GM19193 (cell line): ENCODE data around the gene BACH1.
A peak's percentile ranks its signal among the peaks of the same experiment; 100 is the strongest.

Experiments used
- POLR2A ChIP-seq: IDR thresholded peaks from 4 replicates; pipeline ENCODE4 v1.6.1; 2011; ENCODE audit not compliant: insufficient read depth, insufficient read length; ENCODE audit errors: extremely low read depth

Gene BACH1

DNA sequence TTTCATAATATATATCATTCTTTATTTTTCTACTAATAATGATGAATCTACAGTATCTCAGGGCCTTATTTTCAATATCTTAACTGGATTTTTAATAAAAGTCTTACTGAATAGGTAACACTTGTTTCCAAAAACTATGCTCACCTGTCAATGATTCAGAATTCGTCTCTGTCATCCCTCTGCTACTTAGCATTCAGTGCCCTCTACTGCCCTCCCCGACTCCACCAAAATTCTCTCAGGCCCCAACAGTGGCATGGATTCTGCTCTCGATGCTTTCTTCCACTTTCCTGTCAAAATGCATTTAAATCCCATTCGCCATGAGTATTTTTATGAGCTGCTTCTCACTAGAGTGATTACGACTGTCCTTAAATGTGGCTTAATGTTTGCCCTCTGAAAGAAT, 10.5 kb upstream of the BACH1 start:
- TF ChIP-seq POLR2A = no peak

DNA sequence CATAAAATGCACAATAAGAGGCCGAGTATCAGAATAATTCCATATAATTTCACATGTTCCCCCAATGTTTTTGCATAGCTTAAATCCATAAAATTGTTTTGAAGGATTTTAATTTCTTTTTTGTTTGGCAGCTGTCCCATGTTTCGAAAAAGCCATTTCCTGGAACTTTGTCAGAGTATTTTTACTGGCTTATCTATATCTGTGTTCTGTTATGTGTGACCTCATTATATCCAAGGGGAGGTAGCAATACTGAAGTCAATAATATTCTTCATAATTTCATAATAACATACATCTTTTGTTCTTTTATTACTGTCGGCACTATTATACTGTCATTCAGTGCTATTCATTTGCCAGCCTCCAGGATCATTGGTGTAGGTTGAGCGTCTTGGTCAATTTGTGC, 9.4 kb upstream of the BACH1 start:
- no peak for TF ChIP-seq POLR2A

DNA sequence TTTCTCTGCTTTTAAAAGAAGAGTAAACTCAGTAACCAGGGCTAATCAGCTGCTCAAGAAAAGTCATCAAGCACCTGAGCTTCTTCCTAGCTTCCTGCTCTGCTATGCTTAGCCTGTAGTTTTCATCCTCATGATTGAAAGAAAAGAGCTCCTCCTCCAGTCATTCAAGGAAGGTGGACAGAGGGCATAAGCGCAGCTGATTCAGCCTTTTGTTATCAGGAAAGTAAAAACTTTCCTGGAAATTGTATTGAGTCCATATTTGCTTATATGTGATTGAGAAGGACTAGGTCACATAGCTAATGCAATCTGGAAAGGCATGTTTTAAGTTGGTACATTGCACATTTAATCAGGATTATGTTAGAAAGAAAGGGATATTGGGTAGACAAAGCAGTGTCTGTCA, 8.5 kb upstream of the BACH1 start:
- no peak for TF ChIP-seq POLR2A

DNA sequence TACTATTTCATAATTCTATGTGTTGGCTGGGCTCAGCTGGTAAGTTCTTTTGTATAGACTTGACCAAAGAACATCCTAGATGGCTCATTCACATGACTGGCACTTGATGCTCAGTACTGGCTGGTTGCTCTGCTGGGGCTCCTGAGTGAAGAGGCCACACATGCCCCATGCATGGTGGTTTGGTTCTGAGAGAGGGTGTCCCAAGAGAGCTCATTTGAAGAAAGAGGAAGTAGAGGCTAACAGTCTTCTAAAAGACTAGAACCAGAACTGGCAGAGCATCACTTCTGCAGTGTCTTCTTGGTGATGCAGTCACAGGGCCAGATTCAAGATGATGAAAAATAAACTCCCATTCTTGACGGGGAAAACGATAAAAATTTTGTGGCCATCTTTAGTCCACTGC, 5.2 kb upstream of the BACH1 start:
- TF ChIP-seq POLR2A = no peak

DNA sequence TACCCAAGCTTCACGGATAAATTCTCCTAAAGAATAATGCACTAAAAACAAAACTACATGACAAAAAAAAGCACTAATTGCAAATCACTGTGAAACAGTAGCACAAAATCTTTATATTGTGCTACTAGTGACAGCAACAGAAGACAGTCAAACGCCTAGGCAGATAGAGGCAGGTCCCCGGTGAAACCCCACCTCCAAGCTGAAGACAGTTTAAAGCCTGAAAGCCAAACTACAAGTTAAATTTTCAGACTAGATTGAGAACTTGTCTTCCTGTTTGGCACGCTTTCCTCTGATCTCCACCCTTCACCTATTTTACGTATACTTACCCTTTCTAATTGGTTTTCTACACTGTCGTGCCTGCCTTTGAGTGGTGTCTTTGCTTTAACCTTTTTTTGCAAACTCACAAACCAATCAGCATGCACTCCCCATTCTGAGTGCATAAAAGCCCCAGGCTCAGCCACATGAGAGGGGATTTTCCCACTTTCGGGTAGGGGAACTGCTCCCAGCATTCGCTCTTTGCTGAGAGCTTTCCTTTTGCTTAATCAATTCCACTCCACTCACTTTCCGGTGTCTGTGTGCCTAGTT, 3.6 kb upstream of the BACH1 start:
- TF ChIP-seq POLR2A = no peak

DNA sequence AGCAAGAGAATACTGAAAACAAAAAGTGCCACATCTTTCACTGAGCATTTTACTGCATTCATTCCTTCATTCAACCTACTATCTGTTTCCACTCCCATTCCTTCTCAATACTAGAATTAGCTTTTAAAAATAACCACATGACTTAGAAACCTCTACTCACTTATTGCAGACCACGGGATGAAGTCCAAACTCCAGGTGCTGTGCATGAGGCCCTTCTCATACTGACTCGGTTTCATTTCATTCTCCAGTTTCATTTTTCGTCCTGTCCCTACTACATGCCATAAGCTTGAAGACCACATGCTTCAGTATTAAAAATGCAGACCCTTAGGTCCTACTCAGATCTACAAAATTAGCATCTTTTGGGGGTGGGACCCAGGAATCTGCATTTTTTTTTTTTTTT, 2.3 kb upstream of the BACH1 start:
- no peak for TF ChIP-seq POLR2A

DNA sequence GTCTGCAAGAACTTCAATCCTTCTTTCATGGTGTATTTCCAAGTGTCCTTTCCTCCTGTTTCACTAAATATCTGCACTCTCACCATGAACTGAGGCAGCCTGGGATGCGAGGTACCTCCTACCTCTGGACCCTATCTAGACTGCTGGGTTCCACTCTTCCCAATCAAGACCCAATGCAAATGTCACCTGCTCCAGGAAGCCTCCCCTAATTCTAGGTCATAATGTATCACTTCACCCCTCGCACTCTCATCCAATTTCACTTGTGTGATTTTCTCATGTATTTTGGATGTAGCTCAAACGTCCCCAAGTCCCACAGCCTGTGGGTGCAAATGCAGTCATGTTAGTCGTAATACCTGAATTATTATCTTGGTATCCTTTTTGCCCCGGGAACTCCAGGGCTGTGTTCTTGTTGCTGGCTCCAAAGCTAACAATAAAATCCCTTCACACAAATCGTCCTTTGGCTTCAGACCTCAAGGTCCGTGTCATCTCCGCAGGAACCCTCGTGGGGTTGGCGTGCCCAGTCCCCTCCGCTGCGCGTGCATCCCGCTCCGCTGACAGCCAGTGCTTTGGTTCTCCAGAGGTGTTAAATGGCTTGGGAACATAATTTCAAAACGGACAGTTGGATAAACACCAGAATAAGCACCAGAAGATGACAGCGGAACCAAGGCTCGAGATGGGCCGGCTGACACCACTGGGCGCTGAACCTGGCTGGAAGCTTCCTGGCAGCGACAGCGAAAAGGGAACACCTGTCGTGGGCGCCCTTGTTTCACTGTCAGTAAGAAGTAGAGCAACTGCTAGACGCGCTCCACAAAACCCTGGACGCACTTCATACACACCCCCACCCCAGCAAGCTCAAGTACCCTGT, 1.0 kb upstream of the BACH1 start:
- no peak for TF ChIP-seq POLR2A

DNA sequence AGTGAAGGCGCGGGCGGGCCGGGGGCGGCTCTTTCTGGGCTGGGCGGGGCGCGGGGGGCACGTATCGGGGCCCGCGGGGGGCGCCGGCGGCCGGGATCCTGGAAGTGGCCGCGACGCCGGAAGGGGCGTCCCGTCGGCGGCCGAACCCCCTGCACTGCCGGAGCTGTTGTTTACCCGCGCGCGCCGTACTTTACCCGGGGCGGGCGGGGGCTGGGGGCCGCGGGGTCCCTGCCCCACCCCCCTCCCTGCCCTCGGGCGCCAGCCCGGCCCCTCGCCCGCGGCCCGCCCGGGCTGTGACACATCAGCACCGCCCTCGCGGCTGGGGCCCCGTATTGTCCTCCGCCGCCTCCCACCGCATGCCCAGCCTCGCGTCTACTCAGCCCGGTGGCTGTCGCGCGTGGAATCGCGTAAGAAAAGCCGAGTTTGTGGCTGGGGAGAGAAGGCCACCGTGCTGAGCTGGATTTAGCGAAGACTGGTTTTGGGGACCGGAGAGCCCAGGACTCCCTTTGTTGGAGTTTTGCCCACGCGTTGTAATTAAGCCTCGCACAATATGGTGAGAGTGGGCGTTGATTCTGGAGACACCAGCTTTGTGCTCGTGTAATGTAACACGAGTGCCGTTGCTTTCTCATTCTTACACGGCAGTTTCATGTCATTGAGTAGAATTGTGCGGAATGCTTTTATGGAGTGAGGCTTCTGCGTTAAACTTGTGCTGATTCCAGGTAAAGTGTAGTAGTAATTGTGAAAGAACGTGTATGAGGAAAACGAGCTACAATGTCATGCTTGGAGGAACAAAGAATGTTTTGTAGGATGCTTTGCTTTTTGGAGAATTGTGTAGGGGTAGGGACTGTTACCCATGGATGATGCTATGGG, 559 bp downstream of the BACH1 start:
- no peak for TF ChIP-seq POLR2A

DNA sequence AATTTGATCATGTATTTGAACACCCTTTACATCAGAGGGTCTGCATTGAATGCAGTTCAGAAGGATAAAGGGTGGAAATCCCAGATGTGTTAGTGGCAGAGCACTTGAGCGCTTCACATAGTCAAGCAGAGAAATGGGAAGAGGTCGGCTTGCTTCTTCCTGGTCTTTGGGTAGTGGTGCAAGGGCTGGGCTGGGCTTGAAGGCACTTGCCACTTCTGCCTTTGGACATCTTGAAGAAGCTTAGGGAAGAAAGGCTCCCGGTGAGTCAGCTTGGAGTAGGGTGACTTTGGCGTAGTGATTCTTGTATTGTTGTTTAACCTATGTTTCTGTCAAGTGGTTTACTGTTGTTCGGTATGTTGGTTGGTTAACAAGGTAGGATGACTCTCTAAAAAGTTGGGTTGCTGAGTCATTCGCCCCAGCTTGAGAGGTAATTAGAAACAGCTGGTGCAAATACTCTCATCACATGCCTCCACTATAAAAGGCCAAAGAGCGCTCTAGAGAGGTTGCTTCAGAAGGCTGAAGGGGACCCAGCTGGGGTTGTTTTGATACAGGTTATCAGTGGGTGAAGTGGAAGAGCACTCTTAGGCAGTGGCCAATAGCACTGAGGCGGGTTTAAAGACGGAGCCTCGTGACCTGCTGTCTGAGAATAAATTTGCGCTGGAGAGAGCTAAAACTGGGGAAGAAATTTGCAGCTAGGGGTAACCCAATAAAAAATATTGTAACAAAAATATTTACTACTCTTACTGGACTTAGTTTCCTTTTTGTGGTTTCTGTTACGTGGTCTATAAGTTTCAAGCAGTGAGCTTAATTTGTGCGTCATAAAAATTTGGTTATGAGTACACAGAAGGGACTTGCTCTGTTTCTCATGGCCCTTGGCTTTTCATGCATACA, 1.4 kb downstream of the BACH1 start:
- TF ChIP-seq POLR2A = peak; percentile 17

DNA sequence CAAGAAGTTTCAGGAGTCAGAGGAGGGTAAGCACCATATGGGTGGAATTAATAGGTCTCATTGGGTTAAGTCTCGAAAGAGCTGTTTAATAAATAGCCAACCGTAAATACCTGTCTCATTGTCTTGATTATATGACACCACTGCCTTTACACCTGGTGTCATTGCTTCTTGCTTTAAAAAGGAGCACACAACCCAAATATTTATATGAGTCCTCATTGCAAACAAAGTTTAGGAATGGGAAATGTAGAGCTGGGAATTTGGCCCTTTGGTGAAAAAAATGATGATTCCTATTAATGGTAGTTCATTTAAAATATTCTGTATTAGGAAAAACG, 2.1 kb downstream of the BACH1 start:
- no peak for TF ChIP-seq POLR2A

DNA sequence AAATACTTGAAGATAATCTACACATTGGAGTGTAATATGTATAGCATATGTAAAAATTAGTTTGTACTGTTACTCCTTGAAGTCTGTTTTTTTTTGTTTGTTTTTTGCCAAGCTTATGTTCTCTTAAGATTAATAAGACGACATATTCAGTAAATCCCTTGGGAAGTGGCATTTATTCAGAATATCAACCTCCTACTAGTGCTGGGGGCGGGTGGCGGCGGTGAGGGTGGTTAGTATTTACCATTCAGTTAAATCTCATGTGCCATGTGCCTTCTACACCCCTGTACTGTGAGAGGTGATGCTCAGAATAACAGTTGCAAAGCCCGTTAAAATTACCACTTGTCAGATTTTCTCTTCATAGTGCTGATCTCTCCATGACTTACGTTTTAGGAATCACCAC, 3.0 kb downstream of the BACH1 start:
- TF ChIP-seq POLR2A = no peak

DNA sequence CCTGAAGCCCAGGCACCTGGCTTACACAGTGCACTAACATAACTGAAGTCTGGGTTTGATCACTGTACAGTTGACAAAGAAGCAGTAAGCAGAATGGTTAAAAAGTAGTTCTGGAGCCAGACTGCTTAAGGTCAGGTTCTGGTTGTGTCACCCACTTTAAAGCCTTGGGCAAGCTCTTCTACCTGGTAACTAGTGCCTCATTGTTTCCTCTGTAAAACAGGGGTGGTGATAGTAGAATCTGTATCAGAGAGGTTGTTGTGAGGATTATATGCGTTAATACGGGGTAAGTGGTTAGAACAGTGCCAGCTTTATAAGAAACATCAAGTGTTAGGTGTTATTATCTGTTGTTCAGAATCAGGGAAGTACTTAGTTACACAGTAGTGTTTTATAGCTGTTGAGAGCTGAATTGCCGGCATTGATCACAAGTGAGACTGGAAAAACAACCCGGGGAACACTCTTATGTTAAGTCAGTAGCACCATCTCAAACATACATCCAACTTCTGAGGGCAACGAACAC, 3.7 kb downstream of the BACH1 start:
- no peak for TF ChIP-seq POLR2A

DNA sequence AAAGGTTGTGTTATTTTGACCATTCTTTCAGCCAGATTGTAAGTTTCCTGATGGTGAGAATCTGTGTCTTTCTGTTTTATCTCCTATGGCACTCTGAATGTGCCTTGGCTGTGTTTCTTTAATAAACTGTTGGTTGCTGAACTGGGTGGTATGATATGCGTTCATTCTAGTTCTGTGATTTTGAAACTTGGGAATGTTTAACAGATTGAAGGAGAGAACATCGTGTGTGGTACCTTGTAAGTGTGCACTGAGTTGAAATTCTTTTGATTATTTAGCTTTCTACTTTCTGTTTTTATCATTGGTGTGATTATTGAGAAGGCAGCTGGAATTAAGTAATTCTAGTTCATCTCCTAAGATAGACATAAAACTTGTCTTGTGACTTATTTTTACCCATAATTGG, 4.6 kb downstream of the BACH1 start:
- TF ChIP-seq POLR2A = no peak

DNA sequence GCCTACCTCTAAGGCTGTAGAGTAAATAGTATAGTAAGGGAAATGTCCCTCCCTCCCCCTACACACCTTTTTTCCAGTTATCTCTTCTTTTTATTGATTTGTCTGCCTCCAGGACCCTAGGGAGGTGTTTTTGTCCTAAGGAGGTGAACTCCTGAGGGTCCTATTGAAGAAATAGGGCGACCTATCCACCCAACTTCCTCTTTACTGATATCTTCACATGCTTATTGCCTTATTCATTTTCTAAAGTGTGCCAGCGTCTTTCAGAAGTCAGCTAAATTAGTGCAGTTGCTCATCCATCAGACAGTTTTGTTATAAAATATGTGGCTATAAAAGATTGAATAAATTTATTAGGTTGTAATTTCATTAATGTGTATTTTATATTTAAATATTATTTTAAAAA, 5.9 kb downstream of the BACH1 start:
- TF ChIP-seq POLR2A = no peak
